HT-29 (cell line): ENCODE measurements around the gene CHCHD3. TPM values are rescaled to one million over a fixed set of nuclear protein-coding genes. Genes with fewer than 3 reads are reported as not detected.

Experiments used
- DNase-seq: peaks from one replicate; pipeline ENCODE4 v3.0.0-alpha.2; 2015; ENCODE audit warnings: low spot score
- total RNA-seq: library from RNA; depleted of rRNA; stranded (reverse); fragments of >200 nt; shearing (Covaris generic); gene quantifications from 2 replicates; pipeline ENCODE4 v1.2.3, GENCODE V29; 2014

The CHCHD3 gene
- total RNA-seq, 1 experiment from 2014 or later: 130 TPM

DNA sequence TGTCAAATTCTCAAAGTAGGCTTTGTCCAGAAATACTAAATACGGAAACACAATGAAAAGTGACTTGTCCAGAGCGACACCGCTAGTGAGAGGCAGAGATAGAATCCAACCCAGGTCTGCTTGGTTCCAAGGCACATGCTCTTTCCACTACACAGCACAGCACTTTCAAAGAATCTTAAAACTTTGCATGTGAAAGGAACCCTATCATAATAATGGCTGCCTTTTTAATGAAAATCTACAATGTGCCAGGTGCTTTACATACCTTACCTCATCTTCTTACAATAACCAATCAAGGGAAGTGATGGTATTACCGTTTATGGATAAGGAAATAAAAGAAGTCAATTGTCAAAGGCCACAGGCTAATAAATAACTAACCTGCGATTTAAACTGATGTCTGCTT lies 2.6 kb downstream of the CHCHD3 start:
- DNase-seq: no peak

DNA sequence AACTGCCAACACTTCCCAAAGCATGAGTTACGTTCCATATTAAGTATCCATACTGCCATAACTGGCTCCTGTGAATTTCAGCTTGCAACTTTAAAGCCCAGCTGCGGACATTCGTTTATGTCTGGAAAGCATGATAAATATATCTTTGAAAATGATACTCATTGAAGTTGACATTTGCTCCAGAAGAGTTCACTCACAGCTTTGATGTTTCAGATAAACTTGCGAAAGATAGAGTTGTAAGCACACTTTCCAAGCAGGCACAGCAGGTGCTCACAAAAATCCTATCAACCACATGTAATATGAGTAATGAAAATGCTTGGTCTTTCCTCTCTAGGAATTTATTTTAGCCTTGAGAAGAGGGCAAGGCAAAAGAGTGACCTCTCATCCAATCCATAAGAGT lies 4.5 kb downstream of the CHCHD3 start:
- DNase-seq: no peak

DNA sequence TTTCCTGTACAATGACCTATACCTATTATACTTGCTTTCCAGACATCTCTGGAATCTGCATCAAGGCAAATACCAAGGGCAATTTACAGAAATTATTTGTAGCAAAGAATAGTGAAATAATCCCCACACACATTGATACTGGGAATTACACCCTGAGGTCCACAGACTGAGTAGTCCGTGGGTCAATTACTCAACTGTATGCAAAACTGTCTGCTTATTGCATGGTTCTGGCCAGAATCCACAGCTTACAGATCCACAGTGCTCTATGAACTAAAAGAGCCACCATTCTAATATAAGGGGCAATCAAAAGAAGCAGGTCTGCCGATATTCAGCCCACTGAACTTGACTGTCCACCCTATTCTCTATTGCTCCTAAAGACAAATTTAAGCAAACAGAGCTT lies 5.7 kb downstream of the CHCHD3 start:
- no peak for DNase-seq

DNA sequence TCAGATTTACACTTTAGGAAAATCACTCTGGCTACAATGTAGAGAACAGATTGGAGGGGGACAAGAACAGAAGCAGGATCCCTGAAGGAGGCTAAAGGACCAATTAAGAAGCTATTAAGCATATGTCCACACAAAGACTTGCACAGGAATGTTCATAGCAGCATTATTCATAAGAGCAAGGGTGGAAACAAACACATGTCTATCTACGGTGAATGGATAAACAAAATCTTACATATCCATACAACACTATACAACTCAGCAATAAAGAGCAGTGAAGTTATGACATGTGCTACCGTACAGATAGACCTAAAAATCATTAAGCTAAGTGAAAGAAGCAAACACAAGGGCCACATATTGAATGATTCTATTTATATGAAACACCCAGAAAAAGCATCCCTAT lies 10.4 kb downstream of the CHCHD3 start:
- no peak for DNase-seq

DNA sequence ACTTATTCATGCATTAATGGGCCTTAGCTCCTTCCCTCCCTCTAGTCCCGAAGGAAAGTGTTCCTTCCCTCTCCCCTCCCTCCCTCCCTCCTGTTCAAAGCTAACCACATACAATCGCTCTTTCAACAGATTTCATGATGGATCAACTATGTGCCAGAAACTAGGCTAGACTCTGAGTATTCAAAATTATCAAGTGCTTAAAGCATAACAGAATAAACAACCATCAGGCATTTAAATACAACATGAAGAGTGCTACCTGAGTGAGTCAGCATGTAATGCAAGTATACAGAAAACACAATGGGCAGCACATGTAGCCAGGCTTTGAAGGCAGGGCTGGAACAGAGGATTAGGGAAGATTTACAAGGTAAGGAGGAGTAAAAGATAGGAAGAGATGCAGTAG lies 11.3 kb downstream of the CHCHD3 start:
- no peak for DNase-seq

DNA sequence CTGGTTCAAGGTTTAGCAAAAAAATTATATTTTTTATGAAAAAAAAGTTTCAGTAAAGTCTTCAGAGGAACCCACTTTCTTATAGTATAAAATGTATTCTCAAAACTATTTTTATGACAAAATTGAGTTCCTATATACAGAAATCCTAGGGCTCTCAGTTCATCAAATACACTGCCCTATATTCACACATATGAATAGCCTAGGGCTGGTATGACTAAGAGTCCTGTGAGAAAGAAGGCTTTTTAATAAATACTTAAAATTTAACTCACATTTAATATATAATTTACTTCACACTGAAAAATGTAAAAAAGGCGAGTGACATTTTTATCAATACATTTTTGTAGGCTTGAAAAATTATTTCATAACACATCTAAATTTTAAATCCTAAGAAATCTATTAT lies 16.6 kb downstream of the CHCHD3 start:
- DNase-seq: no peak

DNA sequence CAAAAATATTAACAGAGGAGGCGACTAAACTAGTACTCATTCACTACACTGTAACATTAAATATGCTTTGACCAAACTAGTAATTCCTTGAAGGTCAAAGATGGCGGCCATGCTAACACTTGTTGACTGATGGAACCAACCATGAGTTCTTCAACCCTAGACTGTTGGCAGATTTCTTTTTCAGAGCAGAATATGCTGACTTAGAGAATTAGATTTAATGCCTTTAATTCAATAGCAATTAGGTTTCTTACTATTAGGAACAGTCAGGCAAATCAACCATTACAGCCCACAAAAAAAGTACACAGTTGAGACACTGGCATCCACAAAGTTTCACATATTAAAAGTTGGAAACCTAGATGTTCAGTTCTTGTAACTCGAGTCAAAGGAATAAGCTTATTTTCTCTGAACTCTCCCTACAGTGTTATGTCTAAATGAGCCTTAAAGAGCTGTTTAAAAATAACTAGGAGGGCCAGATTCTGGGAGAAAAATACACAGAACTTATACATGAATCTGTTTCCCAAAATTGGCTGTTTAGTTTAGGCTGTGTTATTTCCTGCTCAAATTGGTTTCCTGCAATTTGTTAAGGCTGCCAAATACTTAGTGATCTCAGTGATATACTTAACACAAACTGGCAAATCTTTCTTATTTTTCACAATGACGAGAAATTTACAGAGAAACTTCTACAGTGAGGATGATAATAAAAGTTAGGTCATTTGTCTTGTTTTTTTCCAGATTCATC lies 17.6 kb downstream of the CHCHD3 start:
- DNase-seq: no peak

DNA sequence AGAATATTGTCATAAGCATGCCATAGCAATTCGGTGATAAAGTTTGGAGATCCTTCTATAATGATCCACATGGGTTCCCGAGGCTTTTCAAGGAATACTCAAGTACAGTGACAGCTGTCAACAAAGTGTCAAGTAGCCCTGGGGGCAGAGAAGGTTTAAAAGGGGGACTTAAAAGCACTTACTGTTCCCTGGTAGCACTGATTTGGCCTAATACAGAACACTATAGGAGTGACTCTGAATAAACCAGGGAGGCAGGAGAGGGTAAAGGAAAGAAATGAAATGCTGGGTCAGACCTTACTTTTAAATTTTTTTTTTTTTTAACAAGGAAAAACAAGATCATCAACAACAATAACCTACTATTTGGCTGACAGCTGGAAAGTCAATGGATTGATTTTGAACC lies 20.1 kb downstream of the CHCHD3 start:
- DNase-seq: no peak

DNA sequence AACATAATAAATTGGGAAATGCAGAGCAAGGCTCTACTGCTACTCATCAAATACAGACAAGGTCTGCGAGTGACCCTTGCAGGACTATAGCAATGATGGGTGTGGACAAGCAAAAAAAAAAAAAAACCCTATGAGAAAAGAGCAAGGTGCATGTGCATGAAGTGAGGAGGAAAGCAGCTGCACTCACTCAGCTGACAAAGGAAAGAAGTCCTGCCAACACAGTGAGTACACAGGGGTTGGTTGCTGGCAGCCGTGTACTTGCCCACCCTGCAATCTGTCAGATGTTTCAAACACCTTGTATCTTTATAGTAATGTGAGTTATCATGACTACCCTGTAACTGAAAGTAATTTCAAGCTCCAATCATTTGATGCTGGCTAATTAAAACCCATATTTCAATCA lies 20.5 kb downstream of the CHCHD3 start:
- DNase-seq: no peak

DNA sequence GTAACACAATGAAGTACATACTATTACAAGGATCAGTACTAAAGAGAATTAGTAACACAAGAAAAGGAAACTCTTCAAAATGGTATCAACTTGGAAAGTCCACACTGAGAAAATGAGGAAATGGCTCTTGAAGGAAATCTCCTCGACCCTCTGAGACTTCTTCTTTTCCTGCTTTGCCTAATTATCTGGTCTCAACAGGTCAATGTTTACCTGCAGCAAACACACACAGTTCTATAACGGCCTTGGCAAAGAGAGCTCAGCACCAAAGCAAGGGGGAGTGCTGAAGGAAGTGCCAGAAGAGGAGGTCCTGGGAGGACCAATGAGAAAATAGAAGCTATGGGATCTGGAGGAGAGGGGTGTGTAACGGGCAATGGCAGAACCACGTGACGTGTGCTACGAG lies 21.9 kb downstream of the CHCHD3 start:
- no peak for DNase-seq

DNA sequence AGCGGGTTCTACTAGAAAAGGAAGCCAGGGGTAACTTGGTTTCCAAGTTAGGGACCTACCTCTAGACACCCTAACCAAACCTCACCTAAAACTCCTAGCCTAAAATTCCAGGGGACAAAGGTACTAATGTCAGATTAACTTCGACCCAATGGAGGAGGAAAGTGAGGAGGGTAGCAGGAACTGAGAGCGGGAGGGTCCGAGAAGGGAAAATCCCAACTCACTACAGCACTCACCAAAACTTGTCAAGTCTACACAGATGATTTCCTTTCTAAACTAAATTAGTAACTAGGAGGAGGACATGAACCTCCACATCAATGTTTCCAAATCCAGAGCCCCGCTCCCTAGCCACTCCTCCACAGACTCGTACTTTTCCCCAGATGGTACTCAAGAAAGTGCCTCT lies 22.6 kb downstream of the CHCHD3 start:
- no peak for DNase-seq

DNA sequence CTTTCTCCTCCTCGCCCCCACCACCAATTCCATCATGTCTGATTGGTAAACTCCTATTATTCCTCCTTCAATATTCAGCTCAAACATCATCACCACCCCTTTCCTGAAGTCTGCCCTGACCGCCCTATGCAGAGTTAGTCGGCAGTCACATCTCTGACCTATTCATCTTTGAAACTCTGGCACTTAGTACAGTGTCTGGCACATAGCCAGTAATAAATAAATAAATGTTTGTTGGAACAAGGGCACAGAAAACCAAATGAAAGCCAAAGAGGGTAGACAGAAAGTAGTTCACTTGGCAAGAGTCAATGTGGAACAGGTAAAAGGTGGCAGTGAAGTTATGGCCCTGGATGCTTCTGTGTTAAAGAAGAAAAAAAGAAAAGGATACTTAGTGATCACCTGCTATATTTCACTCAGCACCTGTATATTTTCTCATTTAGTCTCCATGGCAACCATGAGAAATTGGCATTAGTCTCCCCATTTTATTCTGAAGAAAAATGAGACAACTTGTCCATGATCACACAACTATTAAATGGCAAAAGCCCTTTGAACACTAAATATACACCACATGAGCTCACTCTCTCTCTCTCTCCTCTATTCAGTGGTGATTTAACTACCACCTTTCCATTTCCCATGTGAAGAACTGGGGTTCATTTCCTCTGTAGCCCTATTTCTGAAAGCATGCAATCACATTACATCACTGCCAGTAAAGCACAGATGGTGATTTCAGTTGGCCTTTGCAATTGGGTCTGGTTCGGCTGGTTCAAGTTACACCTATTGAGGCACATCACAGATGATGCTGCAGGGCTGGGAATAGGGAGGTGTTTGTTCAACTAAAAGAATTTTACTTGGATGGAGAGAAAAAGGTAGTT lies 25.3 kb downstream of the CHCHD3 start:
- DNase-seq: no peak

DNA sequence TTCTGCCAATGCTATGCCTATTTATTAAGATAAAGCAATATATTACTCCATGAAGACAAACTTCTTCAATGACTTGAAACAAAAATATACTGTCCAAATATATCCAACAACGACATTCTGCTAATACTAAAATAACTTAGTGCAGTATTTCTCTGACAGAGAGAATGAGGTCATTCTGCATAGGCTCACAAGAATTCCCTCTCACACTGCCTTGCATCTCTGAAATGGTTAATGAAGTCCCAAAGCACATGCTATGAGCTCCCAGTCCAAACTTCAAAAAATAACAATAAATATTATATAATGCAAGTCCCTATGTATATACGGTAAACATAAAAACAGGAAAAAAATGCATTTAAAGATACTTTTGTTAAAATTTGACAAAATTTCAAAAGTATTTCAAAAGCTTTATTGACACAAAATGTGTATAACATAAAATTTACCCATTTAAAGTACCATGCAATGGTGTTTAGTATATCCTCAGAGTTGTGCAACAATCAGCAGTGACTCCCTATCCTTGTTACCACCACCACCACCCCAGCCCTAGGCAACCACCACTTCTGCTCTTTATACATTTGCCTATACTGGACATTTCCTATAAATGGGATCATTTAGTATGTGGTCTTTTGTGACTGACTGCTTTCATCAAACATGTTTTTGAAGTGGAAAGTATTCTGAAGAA lies 27.6 kb downstream of the CHCHD3 start:
- no peak for DNase-seq

DNA sequence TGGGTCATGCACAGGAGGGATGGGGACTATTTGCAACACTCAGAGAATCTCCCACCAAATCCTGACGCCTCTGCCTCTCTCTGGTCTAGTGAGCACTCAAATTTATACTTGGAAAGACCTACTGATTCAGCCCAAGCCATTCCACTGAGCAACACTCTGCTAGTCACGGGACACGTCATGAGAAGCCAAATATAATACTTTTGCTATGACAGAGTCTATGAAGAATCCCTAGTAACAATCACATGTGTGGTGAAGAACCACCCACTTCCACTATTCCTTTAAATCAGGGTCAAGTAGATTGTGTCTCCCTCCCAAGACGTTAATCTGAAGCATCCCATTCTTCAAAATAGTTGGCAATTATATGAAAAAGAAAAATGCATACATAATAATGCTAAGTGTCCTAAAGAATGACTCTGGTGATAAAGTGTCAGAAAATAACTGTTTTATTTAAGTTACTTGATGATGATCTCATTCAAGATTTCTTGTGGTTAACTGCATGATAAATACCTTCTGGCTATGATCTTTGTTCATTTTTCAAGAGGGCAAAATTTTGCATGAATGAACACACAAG lies 28.5 kb downstream of the CHCHD3 start:
- DNase-seq: no peak

DNA sequence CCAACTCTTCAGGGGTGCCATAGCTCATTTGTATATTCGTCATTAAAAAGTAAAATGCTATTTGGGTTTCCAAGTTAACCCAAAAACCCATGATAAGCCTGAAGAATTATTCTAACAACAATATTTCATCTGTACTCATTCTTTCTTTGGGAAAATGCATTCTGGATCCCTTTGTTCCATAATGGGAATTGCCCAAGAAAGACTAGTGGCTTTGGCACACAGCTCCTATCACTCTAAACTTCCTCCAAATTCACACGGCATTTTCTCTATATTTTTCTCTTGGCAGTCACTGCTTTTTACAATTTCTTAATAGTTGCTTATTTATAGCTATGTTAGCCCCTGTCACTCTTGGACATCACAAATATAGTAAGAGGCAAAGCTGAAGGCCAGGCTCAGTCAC lies 29.1 kb downstream of the CHCHD3 start:
- DNase-seq: no peak

DNA sequence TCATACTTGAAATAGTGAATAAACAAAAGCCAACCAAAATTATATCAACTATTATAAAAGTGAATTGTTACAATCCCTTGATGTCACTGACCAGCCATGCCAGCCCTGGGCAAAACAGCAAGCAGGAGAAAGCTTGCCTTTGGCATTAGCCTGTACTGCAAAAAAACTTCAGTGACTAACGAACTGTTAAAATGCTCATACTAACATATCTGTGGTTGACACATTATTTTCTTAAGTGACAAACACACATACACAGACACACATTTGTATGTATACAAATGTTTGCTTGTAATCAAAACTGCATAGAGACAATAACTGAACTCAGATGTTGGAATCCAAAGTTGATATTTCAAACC lies 29.5 kb downstream of the CHCHD3 start:
- no peak for DNase-seq

DNA sequence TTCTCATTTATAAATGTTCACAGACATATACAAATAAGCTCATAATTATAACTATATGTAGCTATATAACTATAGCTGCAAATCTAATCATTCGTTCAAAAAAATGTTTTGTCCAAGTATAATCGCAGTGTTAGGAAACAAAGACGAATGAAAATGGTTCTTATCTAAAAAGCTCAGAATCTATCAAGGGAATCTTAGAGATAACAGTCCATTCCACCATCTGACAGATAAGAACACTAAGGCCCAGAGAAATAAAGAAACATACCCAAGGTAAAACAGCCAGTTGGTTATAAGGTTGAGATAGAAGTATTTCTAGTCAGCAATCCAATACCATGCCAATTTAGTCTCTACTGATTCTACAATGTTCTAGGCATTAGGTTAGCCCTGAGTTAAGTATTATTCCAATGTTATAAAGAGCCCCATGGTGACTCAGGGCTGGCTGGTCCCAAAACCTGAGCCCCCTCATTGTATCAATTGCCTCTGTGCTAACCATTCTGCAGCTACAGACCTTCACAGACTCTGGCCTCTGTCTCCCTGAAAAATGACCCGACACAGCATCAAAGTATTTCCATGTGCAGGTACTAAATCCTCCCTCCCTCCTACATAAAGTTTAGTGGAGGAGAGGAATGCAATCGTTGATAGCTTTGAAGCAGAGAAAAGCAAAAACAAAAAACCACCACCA lies 30.0 kb downstream of the CHCHD3 start:
- no peak for DNase-seq

DNA sequence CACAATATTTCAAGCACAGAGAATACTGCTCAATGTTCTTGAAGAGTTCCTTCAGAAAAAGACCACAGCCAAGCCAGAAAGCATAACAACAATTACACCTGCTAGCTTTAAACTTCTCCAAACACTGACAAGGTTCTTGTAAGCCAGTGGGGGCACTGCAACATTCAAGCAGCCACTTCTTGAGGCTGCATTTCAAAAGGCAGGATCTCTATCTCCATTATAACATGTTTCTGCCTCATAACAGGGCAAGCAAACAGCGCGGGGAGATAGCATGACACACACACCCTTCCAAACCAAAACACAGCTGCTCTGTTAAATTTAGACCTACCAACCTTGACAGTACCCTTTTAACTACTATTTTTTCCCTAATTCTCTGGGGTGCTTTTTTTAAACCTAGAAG lies 30.8 kb downstream of the CHCHD3 start:
- peak; percentile 6 for DNase-seq

DNA sequence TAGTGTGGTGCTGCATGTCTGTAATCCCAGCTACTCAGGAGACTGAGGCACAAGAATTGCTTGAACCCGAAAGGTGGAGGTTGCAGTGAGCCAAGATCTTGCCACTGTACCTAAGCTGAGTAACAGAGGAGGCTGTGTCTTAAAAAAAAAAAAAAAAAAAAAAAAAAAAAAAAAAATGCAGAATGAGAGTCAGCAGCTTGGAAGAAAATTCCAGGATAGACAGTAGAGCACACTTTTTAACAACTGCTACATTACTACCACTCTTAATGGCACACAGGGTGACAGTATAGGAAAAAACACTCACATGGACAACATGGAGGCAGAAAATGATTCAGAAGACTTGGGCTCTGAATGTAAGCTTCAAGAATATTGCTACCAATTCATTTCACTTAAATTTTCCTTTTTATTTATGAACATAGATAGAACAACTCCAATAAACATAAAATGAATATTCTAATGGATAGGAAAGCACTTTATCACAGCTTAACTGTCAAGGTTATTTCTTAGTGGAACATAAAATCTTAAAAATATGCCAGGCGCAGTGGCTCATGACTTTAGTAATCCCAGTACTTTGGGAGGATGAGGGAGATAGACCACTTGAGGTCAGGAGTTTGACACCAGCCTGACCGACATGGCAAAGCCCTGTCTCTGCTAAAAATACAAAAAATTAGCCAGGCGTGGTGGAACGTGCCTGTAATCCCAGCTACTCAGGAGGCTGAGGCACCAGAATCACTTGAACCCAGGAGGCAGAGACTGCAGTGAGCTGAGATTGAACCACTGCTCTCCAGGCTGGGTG lies 31.5 kb downstream of the CHCHD3 start:
- no peak for DNase-seq

DNA sequence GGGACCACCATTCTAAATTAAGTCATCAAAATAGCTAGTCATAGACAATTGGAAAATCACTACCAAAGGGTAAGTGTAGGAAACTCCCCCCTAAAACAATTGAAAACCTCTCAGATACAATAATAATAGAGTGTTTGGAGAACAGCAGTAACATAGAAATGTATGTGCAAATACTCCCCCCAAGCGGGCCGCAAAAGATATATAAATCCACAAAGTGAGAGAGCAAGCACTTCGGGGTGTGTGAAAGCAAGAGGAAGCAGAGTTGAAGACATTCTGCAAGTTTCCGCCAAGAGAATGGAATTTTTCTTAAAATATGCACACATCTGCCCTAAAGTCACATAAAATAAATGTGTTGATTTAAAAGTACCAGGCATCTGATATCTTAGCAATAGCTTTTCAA lies 33.3 kb downstream of the CHCHD3 start:
- DNase-seq: no peak

DNA sequence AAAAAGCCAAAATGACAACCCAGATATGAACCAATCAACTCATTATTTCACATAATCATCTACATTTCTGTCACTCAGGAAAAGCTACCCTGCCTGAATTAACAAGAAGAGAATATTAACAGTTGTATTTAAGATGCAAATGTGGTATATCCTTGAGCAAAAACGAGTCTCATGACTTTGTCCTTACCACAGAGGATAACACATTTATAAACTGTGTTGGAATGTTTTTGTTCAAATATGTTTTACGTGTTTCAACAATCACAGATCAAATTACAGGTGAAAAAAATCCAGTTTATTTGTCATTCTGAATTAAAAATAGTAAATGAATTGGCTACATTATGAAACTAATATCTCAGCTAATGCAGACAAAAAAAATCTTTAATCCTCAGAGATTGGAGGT lies 34.6 kb downstream of the CHCHD3 start:
- DNase-seq: no peak
